ENCODE measurements around the gene SPIRE1.
"Not testable (repeated sequence)": the region's sequence is repeated elsewhere in the genome, so short reads cannot be mapped to it uniquely, and the experiment has no call there.

SPIRE1 gene

DNA sequence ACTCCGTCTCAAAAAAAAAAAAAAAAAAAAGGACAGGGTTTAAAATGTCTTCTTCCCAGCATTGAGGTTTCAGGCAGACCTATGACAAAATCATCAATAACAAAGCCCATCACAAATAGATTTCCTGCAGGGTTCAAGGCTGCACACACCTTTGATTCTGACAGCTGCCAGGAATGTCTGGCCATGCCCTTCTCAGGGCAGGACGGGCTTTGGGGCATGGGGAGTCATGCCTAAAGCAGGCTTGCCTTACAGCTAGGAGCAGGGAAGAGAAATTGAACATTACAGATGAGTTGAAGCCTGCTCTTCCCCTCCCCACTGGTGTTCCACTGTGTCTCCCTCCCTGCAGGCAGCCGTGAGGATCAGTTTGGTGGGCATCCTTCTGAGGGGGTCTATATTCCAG is 246.5 kb downstream of the SPIRE1 start:
- H3K27ac ChIP-seq (ENCODE audit: low read depth, low read length, poor library complexity, severe bottlenecking), result no peak overlapping the region
- no peaks in the 10 kb centered on the region for H4K20me1 ChIP-seq (ENCODE audit: insufficient read depth, low read length)
- no peaks in the 10 kb centered on the region; the same call in 1 of the 2 replicates for H3K27me3 ChIP-seq (ENCODE audit: insufficient read depth, low read length)
- H3K79me2 ChIP-seq (ENCODE audit: insufficient read depth, low read length), result peaks cover 23% of the 10 kb centered on the region
- no peaks in the 10 kb centered on the region for H3K9me2 ChIP-seq (ENCODE audit: low read depth, low read length)
- peaks cover 53% of the 10 kb centered on the region for H3K4me1 ChIP-seq (ENCODE audit: insufficient read depth, low read length, severe bottlenecking)
- no peaks in the 10 kb centered on the region for H3F3A ChIP-seq (ENCODE audit: insufficient read depth, low read length)
- H3K4me3 ChIP-seq (ENCODE audit: low read depth, low read length, poor library complexity, severe bottlenecking), result no peak overlapping the region
- TF ChIP-seq, protein P1, sequence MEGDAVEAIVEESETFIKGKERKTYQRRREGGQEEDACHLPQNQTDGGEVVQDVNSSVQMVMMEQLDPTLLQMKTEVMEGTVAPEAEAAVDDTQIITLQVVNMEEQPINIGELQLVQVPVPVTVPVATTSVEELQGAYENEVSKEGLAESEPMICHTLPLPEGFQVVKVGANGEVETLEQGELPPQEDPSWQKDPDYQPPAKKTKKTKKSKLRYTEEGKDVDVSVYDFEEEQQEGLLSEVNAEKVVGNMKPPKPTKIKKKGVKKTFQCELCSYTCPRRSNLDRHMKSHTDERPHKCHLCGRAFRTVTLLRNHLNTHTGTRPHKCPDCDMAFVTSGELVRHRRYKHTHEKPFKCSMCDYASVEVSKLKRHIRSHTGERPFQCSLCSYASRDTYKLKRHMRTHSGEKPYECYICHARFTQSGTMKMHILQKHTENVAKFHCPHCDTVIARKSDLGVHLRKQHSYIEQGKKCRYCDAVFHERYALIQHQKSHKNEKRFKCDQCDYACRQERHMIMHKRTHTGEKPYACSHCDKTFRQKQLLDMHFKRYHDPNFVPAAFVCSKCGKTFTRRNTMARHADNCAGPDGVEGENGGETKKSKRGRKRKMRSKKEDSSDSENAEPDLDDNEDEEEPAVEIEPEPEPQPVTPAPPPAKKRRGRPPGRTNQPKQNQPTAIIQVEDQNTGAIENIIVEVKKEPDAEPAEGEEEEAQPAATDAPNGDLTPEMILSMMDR (IDR thresholded peaks at IDR 0.05; ENCODE audit: low read length), result no peak
- no peak for TF ChIP-seq EZH2 (IDR thresholded peaks at IDR 0.05; ENCODE audit: borderline replicate concordance, low read length)
- H3K9me3 ChIP-seq (ENCODE audit: low read length), result no peaks in the 10 kb centered on the region
- no peak overlapping the region for H2AFZ ChIP-seq (ENCODE audit: low read length)
- H3K4me2 ChIP-seq (ENCODE audit: low read length), result no peak overlapping the region
- H3K36me3 ChIP-seq (ENCODE audit: insufficient read depth, low read length), result peaks cover 23% of the 10 kb centered on the region
- H3K9ac ChIP-seq (ENCODE audit: low read length), result no peak overlapping the region

DNA sequence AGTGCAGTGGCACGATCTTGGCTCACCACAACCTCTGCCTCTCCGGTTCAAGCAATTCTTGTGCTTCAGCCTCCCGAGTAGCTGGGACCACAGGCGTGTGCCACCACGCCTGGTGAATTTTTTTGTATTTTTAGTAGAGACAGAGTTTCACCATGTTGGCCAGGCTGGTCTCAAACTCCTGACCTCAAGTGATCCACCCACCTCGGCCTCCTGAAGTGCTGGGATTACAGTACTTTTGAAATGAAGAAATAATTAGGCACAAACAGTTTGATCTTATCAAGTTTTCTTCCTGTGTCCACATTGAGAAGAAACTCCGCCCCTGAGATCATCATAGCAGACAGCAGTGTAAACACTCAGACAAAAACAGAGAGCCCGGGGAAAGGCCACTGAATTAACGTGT is 247.2 kb downstream of the SPIRE1 start:
- not testable (repeated sequence) for H3K4me3 ChIP-seq (ENCODE audit: low read depth, low read length, poor library complexity, severe bottlenecking); H3K9me3 ChIP-seq (ENCODE audit: low read length); H4K20me1 ChIP-seq (ENCODE audit: insufficient read depth, low read length); H3K4me2 ChIP-seq (ENCODE audit: low read length); H3K9me2 ChIP-seq (ENCODE audit: low read depth, low read length); H3K9ac ChIP-seq (ENCODE audit: low read length); H2AFZ ChIP-seq (ENCODE audit: low read length); H3F3A ChIP-seq (ENCODE audit: insufficient read depth, low read length); H3K27me3 ChIP-seq (ENCODE audit: insufficient read depth, low read length); H3K27ac ChIP-seq (ENCODE audit: low read depth, low read length, poor library complexity, severe bottlenecking)
- peaks cover 52% of the 10 kb centered on the region for H3K4me1 ChIP-seq (ENCODE audit: insufficient read depth, low read length, severe bottlenecking)
- H3K79me2 ChIP-seq (ENCODE audit: insufficient read depth, low read length), result peaks cover 23% of the 10 kb centered on the region
- peaks cover 23% of the 10 kb centered on the region for H3K36me3 ChIP-seq (ENCODE audit: insufficient read depth, low read length)

DNA sequence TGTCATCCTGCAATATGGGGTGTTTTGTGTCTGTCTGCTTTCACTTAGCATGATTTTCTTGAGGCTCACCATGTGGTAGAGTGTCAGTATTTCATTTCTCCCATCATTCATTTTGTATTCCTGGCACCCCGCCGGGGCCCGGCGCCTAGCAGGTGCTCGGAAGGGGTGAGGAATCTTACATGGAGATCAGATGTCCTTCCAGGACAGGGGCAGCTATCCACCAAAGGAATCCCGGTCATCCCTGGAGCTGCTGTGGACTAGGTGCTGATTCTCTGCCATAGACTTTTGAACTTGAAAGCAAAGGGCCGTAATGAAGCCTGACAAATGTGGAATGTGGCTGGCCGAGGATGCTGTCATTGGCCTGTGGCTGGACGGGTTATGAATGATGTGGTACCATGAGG is 247.8 kb downstream of the SPIRE1 start:
- H3K9me2 ChIP-seq (ENCODE audit: low read depth, low read length), result no peaks in the 10 kb centered on the region
- no peaks in the 10 kb centered on the region for H3F3A ChIP-seq (ENCODE audit: insufficient read depth, low read length)
- H3K36me3 ChIP-seq (ENCODE audit: insufficient read depth, low read length), result peaks cover 23% of the 10 kb centered on the region
- H3K27me3 ChIP-seq (ENCODE audit: insufficient read depth, low read length), result peaks cover 3% of the 10 kb centered on the region; the same call in 1 of the 2 replicates
- peak overlapping the region; percentile 80 for H3K27ac ChIP-seq (ENCODE audit: low read depth, low read length, poor library complexity, severe bottlenecking)
- TF ChIP-seq, protein P1 (IDR thresholded peaks at IDR 0.05; ENCODE audit: low read length), result no peak
- TF ChIP-seq EZH2 (IDR thresholded peaks at IDR 0.05; ENCODE audit: borderline replicate concordance, low read length), result no peak
- peak overlapping the region; percentile 98 for H3K4me3 ChIP-seq (ENCODE audit: low read depth, low read length, poor library complexity, severe bottlenecking)
- H3K9me3 ChIP-seq (ENCODE audit: low read length), result no peaks in the 10 kb centered on the region
- H3K4me1 ChIP-seq (ENCODE audit: insufficient read depth, low read length, severe bottlenecking), result peaks cover 47% of the 10 kb centered on the region
- peak overlapping the region; percentile 99 for H3K4me2 ChIP-seq (ENCODE audit: low read length)
- peak overlapping the region; percentile 99; the same call in 1 of the 2 replicates for H3K9ac ChIP-seq (ENCODE audit: low read length)
- H2AFZ ChIP-seq (ENCODE audit: low read length), result no peak overlapping the region
- H3K79me2 ChIP-seq (ENCODE audit: insufficient read depth, low read length), result peaks cover 23% of the 10 kb centered on the region
- H4K20me1 ChIP-seq (ENCODE audit: insufficient read depth, low read length), result no peaks in the 10 kb centered on the region

DNA sequence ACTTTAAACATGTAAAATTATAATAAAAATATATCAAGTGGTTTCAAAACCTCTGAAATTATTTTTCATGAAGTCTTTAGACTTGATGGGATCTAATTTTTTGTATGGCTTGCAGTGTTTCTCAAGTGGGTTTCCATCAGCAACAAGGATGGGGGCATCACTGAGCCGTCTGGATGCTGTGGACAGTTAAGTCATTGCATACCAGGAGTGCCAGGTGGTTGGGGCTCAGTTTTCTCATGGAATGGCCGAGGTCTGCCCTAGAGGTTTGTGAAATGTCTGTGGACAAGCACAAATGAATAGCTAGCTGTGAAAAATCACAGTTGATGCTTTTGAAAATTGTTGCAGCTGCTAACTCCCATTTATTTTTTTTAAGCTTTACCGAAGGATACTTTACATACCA is 248.4 kb downstream of the SPIRE1 start:
- Histone ChIP-seq H3K9me3 (ENCODE audit: low read length) (no peaks in the 10 kb centered on the region), H3K27me3 (ENCODE audit: insufficient read depth, low read length) (peaks cover 8% of the 10 kb centered on the region; the same call in 1 of the 2 replicates), H3K36me3 (ENCODE audit: insufficient read depth, low read length) (peaks cover 23% of the 10 kb centered on the region), H3K9me2 (ENCODE audit: low read depth, low read length) (no peaks in the 10 kb centered on the region), H3K9ac (ENCODE audit: low read length) (peak overlapping the region; percentile 99), H3K4me1 (ENCODE audit: insufficient read depth, low read length, severe bottlenecking) (peaks cover 42% of the 10 kb centered on the region), H3K27ac (ENCODE audit: low read depth, low read length, poor library complexity, severe bottlenecking) (peak overlapping the region; percentile 80), H3K4me3 (ENCODE audit: low read depth, low read length, poor library complexity, severe bottlenecking) (peak overlapping the region; percentile 98), H3K79me2 (ENCODE audit: insufficient read depth, low read length) (peaks cover 23% of the 10 kb centered on the region), H3K4me2 (ENCODE audit: low read length) (peak overlapping the region; percentile 99), H2AFZ (ENCODE audit: low read length) (no peak overlapping the region), H4K20me1 (ENCODE audit: insufficient read depth, low read length) (no peaks in the 10 kb centered on the region), H3F3A (ENCODE audit: insufficient read depth, low read length) (no peaks in the 10 kb centered on the region)
- TF ChIP-seq, protein P1 (IDR thresholded peaks at IDR 0.05; ENCODE audit: low read length), result no peak
- no peak for TF ChIP-seq EZH2 (IDR thresholded peaks at IDR 0.05; ENCODE audit: borderline replicate concordance, low read length)
